Psoas muscle (tissue), 8 donors: ENCODE results near the gene PPP1R9A. TPM values are rescaled to one million over a fixed set of nuclear protein-coding genes. Genes with fewer than 3 reads are reported as not detected.

ENCODE experiments used
- ATAC-seq, 4 donors: fragments of 200-7000 bp; cut with Tn5 transposase; one replicate each; pipeline ENCODE4 v1.9.1; 2020; ENCODE audit warnings: moderate library complexity in 3 of 4, mild to moderate bottlenecking in 2 of 4
- DNase-seq, 2 donors: peaks; one replicate each; pipeline ENCODE4 v3.0.0-alpha.2; 2020
- H3K27ac ChIP-seq: fragments of 200-600 bp; one replicate; pipeline ENCODE4 v1.8.0; 2022
- H3K27me3 ChIP-seq, 3 donors: fragments of 200-600 bp in 1 of 3; one replicate each; pipeline versions ENCODE4 v1.6.1 to v1.8.0; 2013 to 2022; ENCODE audit warnings: low read length in 2 of 3, mild to moderate bottlenecking in 2 of 3, moderate library complexity in 1 of 3; ENCODE audit not compliant: insufficient read depth in 3 of 3
- H3K36me3 ChIP-seq, 2 donors: fragments of 200-600 bp in 1 of 2; one replicate each; pipeline versions ENCODE4 v1.6.1 to v1.8.0; 2013 to 2022; ENCODE audit warnings: low read depth in 1 of 2, mild to moderate bottlenecking in 1 of 2, moderate library complexity in 1 of 2; ENCODE audit not compliant: insufficient read depth in 1 of 2
- H3K4me1 ChIP-seq: fragments of 200-600 bp; one replicate; pipeline ENCODE4 v1.8.0; 2022
- H3K4me3 ChIP-seq: fragments of 200-600 bp; one replicate; pipeline ENCODE4 v1.8.0; 2022; ENCODE audit warnings: mild to moderate bottlenecking
- H3K9me3 ChIP-seq: fragments of 200-600 bp; one replicate; pipeline ENCODE4 v1.8.0; 2022
- WGBS, 3 donors: extraction: QIAGEN DNeasy Blood & Tissue Kit; methylation state at CpG; one replicate each; pipeline versions ENCODE4 v1.1.6 to v1.1.7; 2013; 5-methylcytosine and 5-hydroxymethylcytosine counted together
- intact Hi-C, 2 donors: fragments of 100-400 bp; cut with DNase I; formaldehyde crosslinking; loops; one replicate each; pipeline versions ENCODE4 v1.11.0 to v1.14.2; 2022
- polyA plus RNA-seq, 3 donors: library from polyadenylated mRNA; stranded (reverse); fragments of 200-250 nt; gene quantifications; one replicate each; pipeline ENCODE4 v1.2.3, GENCODE V29; 2013
- total RNA-seq, 4 donors: library from RNA; stranded (reverse); fragmentation: NEBNext Ultra II Directional in 2 of 4; extraction: Animal tissue kit (Norgen Biotek cat#: 25700) in 2 of 4; gene quantifications; one replicate each; pipeline versions ENCODE4 v1.2.1 to v1.2.4, GENCODE V29; 2021 to 2023
- TF ChIP-seq, protein P1 (sequence below): fragments of 200-600 bp; IDR thresholded peaks from one replicate; pipeline ENCODE4 v1.8.0; 2022; ENCODE audit warnings: antibody characterized with exemption
- donor health status: healthy with polysubstance abuse.
- donor health status: DM: no; HTN: no; CAD: no; lungs with moderate emphysema.
- donor health status: Bipolar disorder and iron deficiency.
- donor health status: healthy.
- donor health status: DM: yes; HTN: yes; CAD: no.
- donor health status: DM: no; HTN: no; CAD: no.
- donor health status: DM: no; HTN: no; CAD: no.
- donor health status: DM: yes; HTN: yes; CAD: no.

The PPP1R9A gene
- total and polyA plus RNA-seq, 7 donors = 1.1 to 18.6 (median 13.5) TPM

DNA sequence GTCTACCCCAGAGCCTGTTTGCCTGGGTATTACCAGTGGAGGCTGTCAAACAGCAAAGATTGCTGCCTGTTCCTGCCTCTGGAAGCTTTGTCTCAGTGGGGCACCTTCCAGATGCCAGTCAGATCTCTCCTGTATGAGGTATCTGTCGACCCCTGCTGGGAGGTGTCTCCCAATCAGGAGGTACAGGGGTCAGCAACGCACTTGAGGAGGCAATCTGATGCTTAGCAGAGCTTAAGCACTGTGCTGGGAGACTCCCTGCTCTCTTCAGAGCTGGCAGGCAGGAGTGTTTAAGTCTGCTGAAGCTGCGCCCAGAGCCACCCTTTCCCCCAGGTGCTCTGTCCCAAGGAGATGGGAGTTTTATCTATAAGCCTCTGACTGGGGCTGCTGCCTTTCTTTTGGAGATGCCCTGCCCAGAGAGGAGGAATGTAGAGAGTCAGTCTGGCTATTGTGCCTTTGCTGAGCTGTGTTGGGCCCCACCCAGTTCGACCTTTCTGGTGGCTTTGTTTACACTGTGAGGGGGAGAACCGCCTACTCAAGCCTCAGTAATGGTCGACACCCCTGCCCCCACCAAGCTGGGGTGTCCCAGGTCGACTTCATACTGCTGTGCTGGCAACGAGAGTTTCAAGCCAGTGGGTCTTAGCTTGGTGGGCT is 62.2 kb downstream of the PPP1R9A start:
- intact Hi-C loops = no loop called here
- H3K27ac ChIP-seq = no peak overlapping the region
- 68 to 74% (median 72%) methylated on average over 8 of the region's 8 CpGs for WGBS, 3 donors

DNA sequence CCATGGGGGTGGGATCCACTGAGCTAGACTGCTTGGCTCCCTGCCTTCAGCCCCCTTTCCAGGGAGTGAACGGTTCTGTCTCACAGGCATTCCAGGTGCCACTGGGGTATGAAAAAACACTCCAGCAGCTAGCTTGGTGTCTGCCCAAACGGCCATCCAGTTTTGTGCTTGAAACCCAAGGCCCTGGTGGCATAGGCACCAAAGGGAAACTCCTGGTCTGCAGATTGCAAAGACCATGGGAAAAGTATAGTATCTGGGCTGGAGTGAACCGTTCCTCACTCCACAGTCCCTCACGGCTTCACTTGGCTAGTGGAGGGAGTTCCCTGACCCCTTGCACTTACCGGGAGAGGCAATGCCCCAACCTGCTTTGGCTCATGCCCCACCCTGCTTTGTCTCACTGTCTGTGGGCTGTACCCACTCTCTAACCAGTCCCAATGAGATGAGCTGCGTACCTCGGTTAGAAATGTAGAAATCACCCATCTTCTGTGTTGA is 62.7 kb downstream of the PPP1R9A start:
- TF ChIP-seq, protein P1, sequence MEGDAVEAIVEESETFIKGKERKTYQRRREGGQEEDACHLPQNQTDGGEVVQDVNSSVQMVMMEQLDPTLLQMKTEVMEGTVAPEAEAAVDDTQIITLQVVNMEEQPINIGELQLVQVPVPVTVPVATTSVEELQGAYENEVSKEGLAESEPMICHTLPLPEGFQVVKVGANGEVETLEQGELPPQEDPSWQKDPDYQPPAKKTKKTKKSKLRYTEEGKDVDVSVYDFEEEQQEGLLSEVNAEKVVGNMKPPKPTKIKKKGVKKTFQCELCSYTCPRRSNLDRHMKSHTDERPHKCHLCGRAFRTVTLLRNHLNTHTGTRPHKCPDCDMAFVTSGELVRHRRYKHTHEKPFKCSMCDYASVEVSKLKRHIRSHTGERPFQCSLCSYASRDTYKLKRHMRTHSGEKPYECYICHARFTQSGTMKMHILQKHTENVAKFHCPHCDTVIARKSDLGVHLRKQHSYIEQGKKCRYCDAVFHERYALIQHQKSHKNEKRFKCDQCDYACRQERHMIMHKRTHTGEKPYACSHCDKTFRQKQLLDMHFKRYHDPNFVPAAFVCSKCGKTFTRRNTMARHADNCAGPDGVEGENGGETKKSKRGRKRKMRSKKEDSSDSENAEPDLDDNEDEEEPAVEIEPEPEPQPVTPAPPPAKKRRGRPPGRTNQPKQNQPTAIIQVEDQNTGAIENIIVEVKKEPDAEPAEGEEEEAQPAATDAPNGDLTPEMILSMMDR = no peak
- Histone ChIP-seq H3K36me3 (no peaks in the 10 kb centered on the region), H3K27me3 (no peaks in the 10 kb centered on the region), H3K4me1 (peaks cover 26% of the 10 kb centered on the region), H3K4me3 (no peak overlapping the region), H3K27ac (no peak overlapping the region), H3K9me3 (no peaks in the 10 kb centered on the region)
- intact Hi-C loops = no loop called here
- ATAC-seq = no peak
- WGBS, 3 donors = 62 to 82% (median 70%) methylated on average over 7 of the region's 7 CpGs
- no peak for DNase-seq

More for the DNA sequence above, 62.2 kb downstream of the PPP1R9A start:
- DNase-seq (no peak), ATAC-seq (no peak)
- Histone ChIP-seq H3K27me3 (no peaks in the 10 kb centered on the region), H3K9me3 (no peaks in the 10 kb centered on the region), H3K36me3 (no peaks in the 10 kb centered on the region), H3K4me3 (no peak overlapping the region), H3K4me1 (peaks cover 20% of the 10 kb centered on the region)
- TF ChIP-seq, protein P1 = no peak

DNA sequence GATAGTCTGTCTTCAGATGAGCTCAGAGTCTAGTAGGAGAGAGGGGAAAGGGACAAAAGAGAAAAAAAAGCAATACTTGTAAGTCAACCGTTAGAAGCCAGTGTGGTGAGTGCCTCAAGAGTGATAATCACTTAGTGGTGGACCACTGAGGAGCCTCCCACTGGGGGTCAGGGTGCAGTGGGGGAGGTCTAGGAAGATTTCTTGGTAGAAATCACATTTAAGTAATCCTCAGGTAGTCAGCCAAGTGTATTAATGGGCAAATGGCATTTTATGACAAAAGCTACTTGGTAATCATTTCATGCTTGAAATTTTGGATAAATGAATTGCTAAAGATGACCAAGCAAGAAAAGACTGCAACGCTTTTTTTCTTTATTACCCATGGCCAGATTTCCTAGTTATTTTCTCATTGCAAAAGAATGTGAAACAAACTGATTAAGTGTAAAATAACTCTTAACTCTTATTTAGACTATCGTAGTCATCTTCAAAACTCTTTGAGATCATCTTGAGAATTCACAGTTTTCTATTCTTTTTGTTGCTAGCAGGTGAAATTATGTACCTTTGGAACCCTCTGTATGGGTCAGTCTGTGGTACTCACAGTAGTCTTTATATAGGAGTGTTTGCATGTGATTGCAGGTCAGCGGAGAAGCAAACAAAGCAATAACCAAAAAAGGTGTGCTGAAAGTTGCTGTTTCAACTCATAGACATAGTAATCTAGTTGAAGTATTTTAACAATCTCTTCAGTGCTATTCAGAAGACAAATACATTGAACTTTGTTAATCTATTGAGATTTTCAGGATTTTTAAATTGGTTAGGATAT is 63.9 kb downstream of the PPP1R9A start:
- no peaks in the 10 kb centered on the region for H3K36me3 ChIP-seq
- H3K27ac ChIP-seq = no peak overlapping the region
- peaks cover 34% of the 10 kb centered on the region for H3K4me1 ChIP-seq
- TF ChIP-seq, protein P1 = no peak
- ATAC-seq (no peak), DNase-seq (no peak)
- intact Hi-C loops = no loop called here
- H3K9me3 ChIP-seq = no peaks in the 10 kb centered on the region
- WGBS, 3 donors = 41 to 75% (median 56%) methylated on average over 4 of the region's 4 CpGs
- H3K4me3 ChIP-seq = no peak overlapping the region
- H3K27me3 ChIP-seq = no peaks in the 10 kb centered on the region

DNA sequence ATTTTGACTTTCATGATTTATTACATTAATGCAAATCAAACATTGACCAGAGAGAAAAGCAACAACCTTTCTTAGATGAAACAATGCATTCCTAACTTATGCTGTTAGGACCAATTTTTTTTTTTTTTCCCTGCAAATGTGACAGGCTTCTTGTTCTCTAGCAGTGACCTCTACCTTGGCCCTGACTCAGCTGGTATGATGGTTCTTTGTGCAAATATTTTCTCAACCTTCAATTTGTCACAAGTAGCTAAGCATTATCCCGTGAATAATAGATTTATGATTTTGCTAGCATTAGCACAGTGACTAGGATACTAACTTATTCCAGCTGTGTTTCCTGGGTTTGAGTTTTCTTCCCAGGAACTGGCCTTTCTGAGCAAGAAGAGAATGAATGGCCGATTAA is 64.9 kb downstream of the PPP1R9A start:
- intact Hi-C loops = no loop called here
- TF ChIP-seq, protein P1 = no peak
- ATAC-seq (no peak), DNase-seq (no peak)
- no peaks in the 10 kb centered on the region for H3K9me3 ChIP-seq
- no peaks in the 10 kb centered on the region for H3K36me3 ChIP-seq
- H3K4me3 ChIP-seq = no peak overlapping the region
- H3K4me1 ChIP-seq = peaks cover 34% of the 10 kb centered on the region
- no peak overlapping the region for H3K27ac ChIP-seq
- 13 to 26% (median 19%) methylated on average over 2 of the region's 2 CpGs for WGBS, 3 donors
- H3K27me3 ChIP-seq = no peaks in the 10 kb centered on the region
